GM19395 (cell line): ENCODE measurements around the gene PPP2R1B.
"Not testable (repeated sequence)": the region's sequence is repeated elsewhere in the genome, so short reads cannot be mapped to it uniquely, and the experiment has no call there.

ENCODE experiments used
- ATAC-seq: cut with Tn5 transposase; IDR thresholded peaks from one replicate; pipeline ENCODE4 v1.9.1; 2021; ENCODE audit warnings: mild to moderate bottlenecking, moderate library complexity; ENCODE audit not compliant: unreplicated experiment

The PPP2R1B gene

DNA sequence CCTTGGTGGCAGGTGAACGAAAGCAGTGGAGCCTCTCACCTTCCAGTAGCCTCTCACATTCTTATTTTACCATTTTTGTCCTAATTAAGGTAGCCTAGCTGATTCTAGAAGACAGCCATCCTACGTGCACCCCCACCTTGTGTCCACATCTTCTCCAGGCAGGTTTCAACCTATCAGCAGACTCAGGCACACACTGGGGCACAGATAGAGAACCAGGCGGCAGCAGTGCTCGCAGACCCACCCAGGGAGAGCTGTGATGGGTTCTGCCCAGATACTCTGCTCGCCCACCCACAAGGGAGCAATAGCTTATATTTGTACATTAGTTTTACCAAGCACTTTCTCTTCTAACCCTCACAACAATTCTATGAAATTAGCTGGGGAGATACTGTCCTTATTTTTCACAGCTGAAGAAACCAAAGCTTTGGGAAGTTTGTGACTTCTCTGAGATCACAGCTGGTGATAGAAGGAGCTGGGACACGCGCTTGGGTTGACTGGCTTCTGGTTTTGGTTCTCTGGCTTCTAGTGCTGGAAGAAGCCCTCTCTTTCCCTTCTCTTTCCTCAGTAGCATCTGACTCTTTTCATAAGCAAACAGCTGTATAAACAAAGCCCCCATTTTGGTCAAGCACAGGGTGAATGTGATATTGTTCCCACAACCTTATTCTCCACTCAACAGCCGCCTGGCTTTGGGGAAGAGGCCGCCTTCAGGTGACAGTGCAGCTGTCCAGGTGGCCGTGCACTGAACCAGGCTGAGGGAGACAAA is 36.9 kb downstream of the PPP2R1B start:
- ATAC-seq, result no peak

DNA sequence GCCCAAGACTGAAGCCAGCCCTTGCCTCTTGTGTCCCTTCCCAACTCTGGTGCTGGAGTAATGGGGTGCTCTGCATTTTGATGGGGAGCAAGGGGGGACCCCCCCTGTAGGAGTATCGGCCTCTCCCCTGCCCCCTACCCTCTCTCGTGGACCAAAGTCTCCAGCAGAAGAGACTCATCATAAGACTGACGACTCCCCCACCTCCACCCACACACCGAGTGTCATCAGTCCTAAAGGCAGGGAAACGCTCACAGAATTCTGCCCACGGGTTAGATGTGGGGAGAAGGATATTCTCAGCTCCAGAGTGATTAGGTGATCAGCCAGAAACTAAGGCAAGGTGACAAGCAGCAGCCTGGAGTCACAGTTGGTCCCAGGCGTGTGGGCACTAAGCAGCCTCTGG is 38.8 kb downstream of the PPP2R1B start:
- no peak for ATAC-seq

DNA sequence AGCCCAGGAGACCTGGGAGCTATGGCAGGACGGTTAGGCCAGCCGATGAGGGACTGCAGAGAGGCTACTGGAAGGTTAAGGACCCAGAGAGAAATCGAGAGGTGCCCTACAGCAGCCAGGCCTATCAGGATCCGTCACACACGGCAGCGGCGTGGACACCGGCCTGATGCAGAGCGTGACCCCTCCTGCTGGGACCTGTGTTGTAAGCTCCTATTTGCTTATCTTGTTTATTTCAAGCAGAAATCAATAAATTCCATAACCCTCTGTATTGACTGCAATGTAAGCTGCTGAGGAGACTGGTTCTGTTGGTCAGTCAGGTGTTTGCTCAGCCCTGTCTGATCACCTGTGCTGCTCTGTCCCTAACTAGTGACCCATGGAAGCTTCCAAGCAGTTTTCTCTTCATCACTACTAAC is 39.9 kb downstream of the PPP2R1B start:
- ATAC-seq, result no peak

DNA sequence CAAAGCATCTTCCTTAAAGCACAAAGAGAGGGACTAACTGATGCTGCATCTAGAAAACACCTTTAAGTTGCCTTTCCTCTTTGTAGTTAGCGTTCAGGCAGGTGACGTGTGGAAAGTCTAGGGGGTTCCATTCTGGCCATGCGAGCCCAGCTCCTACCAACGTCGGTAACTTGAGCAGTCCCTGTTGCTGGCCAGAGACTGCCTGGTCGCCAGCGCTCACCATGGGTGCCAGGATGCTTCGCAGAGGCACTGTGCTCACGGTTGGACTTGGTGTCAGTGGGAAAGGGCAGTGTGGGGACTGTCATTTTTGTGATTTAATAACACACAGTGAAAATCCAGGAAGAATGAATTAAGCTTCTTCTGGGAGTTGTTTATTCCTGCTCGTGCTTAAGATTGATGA is 40.6 kb downstream of the PPP2R1B start:
- ATAC-seq, result no peak

DNA sequence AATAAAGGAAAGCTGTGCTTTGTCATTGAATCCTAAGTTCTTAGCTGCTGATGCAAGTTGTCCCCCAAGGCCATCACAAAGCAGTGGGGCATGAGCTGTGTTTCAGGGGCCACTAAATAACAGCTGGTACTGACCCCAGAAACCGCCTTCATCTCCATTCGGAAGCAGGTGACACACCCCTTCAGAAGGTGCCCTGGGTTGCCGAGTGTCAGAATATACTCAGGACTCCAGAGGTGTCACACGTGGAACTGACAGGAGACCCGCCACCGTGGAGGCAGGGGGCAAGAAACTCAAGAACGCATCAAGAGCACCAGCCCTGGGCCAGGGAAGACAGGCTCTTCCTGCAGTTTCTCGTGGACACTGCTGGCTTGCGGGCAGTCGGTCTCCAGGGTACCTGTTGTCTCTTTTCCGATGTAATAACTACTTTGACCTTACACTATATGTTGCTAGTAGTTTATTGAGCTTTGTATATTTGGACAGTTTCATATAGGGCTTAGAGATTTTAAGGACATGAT is 41.5 kb downstream of the PPP2R1B start:
- ATAC-seq, result no peak

DNA sequence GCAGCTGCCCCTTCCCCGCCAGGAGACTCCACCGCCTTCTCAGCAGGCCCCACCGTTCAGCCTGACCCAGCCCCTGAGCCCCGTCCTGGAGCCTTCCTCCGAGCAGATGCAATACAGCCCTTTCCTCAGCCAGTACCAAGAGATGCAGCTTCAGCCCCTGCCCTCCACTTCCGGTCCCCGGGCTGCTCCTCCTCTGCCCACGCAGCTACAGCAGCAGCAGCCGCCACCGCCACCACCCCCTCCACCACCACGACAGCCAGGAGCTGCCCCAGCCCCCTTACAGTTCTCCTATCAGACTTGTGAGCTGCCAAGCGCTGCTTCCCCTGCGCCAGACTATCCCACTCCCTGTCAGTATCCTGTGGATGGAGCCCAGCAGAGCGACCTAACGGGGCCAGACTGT is 42.6 kb downstream of the PPP2R1B start:
- no peak for ATAC-seq

DNA sequence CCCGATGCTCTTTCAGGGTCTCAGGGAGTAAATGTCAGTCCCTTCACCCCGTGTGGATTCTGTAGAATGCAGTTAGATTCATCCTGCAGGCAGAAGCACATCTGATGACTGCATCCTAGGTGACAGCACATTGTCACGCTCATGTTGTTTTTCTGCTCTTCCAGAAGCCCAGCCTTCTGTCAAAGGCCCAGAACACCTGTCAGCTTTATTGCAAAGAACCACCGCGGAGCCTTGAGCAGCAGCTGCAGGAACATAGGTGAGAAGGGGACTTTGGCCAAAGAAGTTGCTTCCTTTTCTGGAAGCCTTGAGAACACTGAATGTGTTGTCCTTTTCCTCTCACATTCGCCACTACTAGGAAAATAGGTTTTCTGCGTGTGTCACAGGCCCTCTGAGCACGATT is 43.7 kb downstream of the PPP2R1B start:
- ATAC-seq, result no peak

DNA sequence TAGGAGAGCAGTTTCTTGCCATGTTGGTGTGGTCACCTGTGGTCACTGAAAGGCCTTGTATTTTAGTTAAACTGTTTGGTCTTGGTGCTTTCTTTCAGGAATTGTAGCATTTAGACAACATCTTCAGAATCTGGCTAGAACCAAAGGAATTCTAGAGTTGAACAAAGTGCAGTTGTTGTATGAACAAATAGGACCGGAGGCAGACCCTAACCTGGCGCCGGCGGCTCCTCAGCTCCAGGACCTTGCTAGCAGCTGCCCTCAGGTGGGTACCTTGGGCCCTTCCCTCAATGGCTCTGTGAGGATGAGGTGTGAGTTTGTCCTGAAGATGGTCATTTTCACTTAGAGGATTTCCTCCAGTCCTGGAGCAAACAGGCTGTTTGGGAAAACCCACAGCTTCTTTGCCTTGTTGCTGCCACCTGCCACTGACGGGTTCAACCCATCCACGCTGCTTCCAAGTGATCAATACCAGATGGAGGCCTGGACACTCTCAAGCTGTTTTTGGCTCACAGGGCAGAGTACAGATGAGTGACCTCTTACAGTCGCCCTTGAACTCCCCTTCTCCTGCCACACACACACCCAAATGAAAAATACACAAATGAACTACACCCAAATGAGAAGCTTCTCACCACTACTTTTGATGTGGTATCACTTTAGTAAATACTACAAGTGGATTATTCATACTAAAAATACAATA is 45.2 kb downstream of the PPP2R1B start:
- ATAC-seq, result no peak

DNA sequence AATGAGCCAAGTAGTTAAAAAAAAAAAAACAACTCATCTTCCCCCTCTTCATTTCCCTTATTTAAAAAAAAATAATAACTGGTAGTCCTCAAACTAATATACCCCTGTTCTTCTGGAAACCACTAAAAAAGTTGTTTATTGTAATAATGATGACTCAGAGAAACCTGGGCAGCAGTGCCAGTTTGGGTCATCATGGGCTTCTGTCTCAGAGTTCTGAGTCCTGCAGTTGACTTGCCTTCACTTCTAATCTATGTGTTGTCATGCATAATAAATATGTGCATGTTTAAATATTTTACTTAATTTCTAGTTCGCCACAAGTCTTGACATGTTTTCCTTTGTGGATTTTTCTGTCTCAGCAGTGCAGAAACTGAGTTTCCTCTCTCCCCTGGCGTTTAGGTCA is 46.8 kb downstream of the PPP2R1B start:
- no peak for ATAC-seq

DNA sequence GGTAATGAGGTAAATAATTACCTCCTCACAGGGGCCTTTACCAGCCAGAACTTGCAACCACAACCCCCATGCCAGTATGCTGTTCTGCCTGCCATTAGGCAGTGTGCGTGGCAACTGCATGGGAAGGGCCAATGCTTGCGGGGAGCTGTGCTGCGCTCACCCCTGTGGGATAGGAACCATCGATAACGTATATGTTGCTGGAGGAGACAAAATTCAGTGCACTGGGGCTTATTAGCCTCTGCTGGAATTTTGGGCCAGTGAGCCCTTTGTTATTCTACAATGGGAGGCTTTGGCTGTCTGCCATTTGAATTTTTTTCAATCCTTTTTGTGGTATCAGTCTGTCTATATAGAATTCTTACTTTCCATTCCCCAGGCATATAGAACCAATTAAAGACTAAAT is 47.3 kb downstream of the PPP2R1B start:
- ATAC-seq, result no peak

DNA sequence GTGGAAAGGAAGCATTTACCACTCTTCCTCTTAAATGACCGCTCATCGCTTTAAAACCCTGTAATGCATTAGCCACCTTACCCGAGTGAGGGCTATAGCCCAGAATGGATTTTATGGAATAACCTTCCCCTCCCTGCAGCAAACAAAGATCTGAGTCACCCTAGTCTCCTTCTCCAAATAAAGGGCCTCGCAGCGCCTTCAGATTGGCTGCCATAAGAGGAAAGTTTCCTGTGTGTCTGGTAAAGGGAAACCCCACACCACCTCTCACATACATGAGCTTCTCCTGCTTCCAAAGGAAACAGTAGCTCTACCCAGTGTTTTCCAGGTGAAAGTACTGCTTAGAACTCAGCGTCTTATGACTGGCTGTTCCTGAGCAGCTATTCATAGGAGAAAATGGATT is 47.8 kb downstream of the PPP2R1B start:
- ATAC-seq, result no peak

DNA sequence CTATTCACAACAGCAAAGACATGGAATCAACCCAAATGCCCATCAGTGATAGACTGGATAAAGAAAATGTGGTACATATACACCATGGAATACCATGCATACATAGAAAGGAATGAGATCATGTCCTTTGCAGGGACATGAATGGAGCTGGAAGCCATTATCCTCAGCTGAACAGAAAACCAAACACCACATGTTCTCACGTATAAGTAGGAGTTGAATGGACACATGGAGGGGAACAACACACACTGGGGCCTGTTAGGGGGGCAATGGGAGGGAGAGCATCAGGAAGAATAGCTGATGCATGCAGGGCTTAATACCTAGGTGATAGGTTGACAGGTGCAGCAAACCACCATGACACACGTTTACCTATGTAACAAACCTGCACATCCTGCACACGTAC is 48.5 kb downstream of the PPP2R1B start:
- not testable (repeated sequence) for ATAC-seq

DNA sequence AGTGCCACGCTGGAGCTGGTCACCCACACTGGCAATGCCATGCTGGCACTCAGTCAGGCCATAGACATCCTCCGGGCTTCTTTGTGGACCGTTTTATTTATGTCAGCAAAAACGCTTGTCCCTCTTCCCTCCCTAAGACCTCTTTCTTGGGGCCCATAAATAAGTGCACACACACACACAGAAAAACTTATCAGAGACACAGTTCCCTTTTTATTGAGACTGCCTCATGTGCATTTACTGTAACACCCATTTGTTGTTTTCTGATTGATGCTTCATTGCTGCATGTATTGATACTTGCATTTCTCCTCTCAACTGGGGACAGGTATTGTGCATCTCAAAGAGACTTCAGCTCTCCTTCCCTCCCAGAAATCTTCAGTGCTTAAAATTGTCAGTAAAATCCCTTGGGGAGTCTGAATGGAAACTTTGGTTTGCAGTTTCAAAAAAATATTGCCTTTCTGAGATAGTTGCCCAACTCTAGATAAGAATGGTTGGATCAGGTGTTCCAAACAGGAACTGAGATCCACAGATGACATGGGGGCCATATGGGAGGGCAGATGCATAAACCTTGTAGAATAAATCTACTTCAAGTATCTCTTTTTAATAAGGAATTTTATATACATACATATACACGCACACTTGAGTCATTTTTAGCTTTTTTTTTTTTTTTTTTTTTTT is 50.9 kb downstream of the PPP2R1B start:
- no peak for ATAC-seq

DNA sequence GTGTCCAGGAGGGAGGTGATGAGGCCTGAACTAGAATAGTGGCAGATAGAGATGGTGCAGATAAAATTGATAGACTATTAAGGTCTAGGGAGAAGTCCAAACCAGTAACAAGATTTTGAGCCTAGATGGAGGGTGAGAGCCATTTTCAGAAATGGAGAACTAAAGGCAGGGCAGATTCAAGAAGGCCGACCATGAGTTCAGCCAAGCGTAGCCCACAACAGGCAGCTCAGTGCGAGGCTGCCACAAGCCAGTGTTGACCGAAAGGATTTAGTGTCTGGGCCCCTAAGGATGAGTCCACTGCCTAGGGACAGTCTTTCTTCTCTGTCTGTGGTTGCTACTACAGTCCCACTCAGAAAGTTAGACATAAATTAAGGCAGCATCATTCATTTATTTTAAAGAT is 51.7 kb downstream of the PPP2R1B start:
- no peak for ATAC-seq

DNA sequence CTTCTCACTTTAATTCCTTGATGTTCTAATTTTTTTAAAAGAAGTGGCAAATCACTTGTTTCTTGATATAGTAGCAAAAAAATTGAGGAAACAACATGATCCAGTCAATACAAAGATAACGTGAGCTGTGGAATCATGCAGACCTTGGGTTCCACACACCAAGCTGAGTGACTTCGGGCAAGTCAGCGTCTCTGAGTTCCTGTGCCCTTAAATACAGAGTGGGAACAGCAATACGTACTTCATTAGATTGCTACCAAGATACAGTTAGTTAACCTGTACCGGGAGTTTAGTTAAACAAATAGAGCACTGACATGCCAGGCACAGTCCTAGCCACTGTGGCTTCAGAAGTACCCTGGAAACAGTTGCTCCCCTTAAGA is 58.5 kb downstream of the PPP2R1B start:
- no peak for ATAC-seq

DNA sequence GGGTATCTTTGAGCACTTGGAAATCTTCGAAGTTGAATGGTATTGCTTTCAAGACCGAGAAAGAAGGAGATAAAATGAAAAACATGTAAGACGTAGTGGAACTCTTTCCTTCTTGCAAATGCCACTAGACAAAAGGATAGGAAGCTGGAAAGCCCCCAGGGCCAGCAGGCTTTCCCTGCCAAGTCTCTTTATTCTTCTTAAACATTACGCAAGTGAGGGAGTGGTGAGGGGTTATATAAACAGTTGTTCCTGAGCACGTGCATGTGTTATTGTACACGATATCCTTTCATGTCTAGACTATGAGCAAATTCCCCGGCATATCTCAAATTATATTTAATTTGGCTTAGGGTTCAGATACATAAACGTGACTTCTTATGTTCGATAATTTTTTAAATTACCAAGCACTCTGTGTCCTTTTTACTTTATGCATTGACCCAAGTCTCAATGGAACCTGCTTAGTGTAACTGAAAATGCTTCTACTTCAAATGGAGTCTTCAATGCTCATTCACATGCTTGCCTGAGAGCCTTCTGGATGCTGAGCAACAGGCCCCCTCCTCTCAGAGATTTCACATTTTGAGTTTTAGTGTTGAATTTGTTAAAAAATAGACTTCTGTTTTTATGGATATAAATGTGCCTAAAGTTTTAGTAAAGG is 59.0 kb downstream of the PPP2R1B start:
- ATAC-seq, result no peak

DNA sequence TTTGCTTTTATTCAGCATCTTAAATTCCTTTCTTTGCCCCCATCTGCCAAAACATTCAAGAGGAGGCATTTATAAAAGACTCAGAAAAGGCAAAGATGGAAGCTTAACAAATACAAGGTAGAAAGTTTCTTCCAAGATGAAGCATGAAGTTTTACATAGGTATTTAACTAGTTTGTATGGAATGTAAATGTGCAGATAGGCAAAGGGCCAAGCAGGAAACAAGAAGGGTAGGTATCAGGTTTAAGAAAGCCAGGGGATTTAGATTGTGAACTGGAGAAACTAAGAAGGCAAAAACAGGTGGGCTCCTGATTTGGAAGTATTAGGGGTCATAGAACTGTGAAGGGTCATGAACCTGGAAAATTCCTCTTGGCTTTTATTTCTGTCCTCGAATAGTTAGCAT is 62.6 kb downstream of the PPP2R1B start:
- ATAC-seq, result no peak

DNA sequence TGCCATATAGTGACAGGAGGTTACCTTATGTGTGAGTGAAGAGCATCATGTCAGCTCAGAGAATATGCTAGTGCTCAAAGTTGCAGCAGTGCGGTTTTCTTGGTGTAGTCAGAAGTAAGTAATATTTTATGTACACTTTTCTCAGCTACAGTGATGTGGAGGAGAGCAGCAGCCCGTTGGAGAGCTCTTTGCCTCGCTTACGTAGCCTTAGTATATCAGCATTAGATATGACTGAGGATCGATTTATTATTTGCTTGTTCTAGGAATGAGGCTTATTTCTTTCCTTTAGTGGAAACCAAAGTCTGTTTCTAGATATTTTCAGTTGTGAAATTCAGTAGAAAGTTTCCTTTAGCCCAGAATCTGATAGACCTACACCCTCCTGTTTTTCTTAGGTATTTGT is 63.6 kb downstream of the PPP2R1B start:
- no peak for ATAC-seq

DNA sequence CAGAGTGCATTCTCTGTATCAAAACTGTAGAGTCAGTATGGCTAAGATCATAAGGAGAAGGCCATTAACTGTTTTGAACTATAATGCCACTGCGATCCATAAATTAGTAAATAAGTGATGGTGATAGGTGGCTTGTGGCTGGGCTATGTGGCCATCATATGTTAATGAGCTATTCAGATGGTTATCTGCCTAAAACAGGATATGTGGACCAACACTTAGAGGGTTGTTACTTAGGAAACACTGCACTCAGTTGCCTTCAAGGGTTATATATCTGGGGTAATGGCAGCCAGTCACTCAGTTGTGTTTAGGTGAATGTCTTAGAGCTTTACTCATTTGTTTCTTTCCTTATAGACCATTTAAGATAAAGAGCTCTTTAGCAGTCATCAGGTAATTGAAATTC is 66.0 kb downstream of the PPP2R1B start:
- no peak for ATAC-seq

DNA sequence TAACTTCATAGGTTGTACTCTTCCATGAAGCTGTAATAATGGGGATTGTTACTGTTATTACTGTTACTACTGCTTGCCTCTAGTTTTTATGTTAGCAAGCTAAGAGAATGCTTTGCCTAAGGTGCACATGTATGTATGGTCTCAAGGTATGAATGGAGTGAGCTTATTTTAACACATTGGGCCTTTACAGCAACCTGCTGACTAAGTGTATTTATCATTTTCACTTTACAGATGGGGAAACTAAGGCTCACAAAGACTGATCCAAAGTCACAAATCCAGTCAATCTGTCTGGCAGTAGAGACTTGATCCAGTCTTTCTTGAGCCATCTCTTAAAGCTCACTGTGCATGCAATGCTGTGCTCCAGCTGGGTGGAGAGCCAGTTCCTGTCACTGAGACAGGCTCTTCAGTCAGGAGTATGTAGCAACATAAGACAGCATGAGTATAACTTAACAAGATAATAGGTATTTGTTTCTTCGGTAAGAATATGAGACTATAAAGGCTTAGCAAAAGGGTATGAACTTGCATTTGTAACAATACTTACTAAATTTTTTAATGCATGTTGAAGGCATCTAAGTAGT is 66.5 kb downstream of the PPP2R1B start:
- ATAC-seq, result no peak
